ENCODE data around the gene FITM1. TPM values are rescaled to one million over a fixed set of nuclear protein-coding genes. Genes with fewer than 3 reads are reported as not detected.

The FITM1 gene
- total RNA-seq, 1 donor from 2014 or later, result 1.1 TPM

DNA sequence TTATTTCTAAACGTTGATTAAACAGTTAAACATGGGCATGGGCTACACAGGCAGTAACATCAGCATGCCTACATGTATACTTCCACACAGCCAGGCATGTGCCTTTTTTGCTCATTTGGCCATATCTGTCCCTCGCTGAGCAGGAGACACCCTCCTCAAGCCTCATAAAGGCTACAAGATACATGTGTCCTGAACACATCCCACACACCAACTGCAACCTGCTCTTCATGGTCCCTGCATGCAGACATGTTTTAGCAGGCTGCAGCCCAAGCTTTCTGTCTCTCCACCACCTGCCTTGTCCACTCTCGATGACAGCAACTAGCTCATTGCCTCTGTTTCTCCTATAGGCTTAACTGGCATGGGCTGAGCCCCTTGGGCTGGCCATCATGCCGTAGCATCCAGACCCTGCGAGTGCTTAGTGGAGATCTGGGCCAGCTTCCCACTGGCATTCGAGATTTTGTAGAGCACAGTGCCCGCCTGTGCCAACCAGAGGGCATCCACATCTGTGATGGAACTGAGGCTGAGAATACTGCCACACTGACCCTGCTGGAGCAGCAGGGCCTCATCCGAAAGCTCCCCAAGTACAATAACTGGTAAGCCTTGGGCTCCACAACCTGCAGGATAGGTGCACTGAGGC lies 33.8 kb upstream of the FITM1 start:
- intact Hi-C loops (cut with micrococcal nuclease), result no loop called here

DNA sequence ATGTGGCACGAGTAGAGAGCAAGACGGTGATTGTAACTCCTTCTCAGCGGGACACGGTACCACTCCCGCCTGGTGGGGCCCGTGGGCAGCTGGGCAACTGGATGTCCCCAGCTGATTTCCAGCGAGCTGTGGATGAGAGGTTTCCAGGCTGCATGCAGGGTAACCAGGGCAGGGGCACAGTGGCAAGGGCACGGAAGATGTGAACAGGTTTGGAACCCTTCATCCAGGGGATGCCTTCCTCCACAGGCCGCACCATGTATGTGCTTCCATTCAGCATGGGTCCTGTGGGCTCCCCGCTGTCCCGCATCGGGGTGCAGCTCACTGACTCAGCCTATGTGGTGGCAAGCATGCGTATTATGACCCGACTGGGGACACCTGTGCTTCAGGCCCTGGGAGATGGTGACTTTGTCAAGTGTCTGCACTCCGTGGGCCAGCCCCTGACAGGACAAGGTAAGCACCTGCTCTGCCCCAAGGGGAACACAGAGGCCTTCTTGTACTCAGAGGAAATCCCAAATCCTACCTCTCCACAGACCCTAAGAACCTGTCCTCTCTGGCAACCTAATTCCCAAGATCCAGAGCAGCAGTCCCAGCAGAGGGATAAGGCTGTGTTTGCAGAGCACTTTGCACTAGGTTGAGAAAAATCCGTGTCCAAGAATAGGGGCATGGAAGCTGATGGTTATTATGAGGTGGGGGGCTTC lies 32.1 kb upstream of the FITM1 start:
- intact Hi-C loops (cut with micrococcal nuclease), result no loop called here

DNA sequence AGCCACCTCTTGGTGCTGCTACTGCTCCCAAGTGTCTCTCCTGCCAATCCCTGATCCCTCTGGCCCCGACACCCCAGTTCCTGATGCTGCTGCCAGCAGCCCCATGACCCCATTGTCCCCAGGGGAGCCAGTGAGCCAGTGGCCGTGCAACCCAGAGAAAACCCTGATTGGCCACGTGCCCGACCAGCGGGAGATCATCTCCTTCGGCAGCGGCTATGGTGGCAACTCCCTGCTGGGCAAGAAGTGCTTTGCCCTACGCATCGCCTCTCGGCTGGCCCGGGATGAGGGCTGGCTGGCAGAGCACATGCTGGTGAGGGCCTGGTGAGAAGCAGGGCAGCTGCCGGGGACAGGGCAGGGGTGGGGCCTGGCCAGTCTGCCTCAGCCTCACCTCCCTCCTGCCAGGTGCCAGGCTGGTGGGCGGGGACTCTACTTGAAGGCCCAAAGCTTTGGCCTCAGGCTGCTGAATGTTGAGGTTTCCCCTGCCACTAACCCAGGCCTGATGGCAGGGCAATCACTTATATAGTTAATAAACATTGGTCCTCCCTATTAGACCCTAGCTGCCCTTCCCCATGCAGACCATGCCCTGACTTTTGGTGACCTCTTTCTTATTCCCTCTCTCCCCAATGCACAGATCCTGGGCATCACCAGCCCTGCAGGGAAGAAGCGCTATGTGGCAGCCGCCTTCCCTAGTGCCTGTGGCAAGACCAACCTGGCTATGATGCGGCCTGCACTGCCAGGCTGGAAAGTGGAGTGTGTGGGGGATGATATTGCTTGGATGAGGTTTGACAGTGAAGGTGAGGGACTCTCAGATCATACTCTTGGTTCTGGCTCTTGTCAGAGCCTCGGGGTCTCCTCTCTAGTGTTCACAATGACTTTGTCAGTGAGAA lies 31.3 kb upstream of the FITM1 start:
- intact Hi-C loops (cut with micrococcal nuclease), result no loop called here

DNA sequence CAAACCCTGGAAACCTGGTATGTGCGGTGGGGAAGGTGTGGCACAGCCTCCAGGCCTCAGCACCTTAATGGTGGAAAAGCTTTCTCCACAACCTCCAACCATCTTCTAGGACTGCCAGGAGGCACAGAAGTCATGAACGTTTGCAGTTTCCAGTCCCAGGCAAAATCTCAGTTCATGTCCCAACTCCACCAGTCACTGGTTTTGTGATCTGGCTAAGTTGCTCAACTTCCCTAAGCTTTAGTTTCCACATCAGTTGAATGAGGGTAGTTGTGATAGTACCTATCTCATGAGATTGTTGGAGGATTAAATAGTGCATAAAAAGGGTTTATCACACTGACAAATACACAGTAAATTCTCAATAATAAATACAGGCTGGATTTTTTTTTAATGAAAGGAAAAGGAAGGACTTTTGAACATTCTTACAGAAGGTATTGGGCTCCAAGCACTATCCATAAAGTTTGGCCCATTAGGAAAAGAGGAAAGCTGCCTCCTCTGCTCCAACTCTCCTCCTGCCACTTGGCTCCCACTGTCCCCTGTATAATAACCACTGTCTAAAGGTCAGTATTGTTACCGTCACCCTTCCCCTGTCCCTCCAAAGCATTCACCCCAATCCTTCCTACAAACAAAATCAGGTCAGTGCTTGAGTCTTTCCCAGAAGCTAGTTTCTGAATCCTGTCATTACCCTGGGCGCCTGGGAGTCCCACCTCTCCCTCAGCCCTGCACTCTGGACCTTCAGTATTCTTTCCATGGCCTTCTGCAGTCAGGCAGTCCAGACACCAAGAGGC lies 30.1 kb upstream of the FITM1 start:
- intact Hi-C loops (cut with micrococcal nuclease), result no loop called here

DNA sequence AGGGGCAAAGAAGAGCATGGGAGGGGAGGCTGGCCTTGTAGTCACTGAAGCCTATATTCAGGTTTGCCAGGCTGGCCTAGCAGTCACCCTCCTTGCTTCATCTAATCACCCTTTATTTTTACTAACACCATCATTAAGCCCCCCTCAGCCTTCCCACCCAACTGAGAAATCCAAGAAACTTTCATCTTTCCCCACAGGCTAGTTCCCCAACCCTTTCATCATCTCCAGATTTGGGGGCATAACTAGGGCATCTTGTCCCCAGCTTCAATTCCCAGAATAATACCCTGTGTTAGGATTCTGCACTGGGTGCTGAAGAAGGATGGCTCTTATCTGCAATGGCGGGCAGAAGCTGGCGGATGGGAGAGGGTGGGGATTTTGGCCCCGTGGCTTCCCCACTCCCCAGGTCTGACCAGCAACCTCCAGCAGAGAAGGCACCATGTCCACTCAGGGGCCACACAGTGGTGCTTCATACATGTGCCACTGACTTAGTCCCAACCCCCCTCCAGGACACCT lies 29.4 kb upstream of the FITM1 start:
- intact Hi-C loops (cut with micrococcal nuclease), result no loop called here

DNA sequence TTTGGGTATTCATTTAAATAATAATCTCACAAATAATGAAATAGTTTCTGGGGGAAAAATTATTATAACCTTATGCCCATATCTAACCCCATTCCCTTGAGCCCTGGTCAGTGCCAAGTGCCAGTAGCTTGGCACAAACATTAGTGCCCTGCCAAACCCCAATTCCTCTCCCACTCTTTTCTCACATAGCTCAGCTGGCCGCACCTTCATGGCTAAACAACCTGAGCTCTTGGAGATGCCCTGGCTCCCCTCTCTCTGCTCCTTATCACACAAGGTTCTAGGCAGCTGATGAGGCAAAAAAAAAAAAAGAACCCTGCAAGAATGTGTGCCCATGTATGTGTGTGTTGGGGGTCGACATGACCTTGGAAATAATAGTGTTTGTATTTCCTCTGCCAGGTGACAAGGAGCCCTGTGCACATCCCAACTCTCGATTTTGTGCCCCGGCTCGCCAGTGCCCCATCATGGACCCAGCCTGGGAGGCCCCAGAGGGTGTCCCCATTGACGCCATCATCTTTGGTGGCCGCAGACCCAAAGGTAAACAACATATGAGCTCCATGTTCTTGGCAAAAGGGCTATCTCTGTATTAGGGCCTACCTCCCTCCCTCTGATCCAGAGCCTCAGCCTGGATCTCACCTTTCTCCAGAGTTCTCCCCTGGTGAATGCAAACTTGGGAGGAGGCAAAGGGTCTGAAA lies 28.0 kb upstream of the FITM1 start:
- intact Hi-C loops (cut with micrococcal nuclease), result no loop called here

DNA sequence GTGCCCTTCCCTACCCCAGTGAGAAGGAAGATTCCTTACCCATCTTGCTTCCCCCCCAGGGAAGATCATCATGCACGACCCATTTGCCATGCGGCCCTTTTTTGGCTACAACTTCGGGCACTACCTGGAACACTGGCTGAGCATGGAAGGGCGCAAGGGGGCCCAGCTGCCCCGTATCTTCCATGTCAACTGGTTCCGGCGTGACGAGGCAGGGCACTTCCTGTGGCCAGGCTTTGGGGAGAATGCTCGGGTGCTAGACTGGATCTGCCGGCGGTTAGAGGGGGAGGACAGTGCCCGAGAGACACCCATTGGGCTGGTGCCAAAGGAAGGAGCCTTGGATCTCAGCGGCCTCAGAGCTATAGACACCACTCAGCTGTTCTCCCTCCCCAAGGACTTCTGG lies 27.0 kb upstream of the FITM1 start:
- intact Hi-C loops (cut with micrococcal nuclease), result no loop called here

DNA sequence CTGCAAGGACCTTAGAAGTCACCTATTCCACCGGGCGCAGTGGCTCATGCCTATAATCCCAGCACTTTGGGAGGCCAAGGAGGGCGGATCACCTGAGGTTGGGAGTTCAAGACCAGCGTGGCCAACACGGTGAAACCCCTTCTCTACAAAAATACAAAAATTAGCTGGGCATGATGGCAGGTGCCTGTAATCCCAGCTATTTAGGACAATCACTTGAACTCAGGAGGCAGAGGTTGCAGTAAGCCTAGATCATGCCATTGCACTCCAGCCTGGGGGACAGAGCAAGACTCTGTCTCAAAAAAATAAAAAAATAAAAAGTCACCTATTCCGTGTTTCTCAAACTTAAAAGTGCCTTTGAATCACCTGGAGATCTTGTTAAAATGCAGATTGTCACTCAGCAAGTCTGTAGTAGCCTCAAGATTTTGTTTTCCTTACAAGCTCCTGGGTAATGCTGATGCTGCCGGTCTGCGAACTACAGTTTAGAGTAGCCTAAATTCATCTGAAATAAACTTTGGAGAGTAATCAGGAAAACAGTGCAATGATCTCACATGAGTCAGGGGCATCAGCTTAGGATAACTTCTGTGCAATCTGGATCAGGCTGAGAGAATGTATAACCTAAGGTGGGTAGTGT lies 24.7 kb upstream of the FITM1 start:
- intact Hi-C loops (cut with micrococcal nuclease), result loop anchor here (5.0 kb wide), 1 partner anchor 378 kb away; no protein-coding TSS in a partner anchor

DNA sequence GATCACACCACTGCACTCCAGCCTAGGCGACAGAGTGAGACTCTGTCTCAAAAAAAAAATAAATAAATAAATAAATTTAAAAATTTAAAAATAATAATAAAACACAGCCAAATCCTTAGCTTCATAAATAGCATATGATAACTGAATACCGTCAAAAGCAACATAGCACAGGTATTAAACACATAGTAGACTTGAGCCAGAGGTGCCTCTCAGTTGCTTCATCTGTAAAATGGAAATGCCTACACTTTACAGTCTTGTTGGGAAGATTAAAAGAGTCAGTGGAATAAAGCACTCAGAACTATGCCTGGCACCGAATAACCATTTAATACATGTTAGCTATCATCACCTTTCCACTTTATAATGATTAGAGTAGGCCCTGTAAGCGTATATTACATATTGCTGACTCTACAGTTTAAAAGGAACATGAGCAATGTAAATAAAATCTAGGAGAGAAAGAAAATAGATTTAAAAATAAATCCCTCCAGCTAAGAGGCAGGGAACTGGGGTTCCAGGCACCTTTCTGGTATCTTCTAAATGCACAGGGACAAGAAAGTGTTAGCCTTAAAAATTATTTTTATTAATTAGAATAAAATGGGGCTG lies 23.7 kb upstream of the FITM1 start:
- intact Hi-C loops (cut with micrococcal nuclease), result loop anchor here (5.0 kb wide), 1 partner anchor 379 kb away; no protein-coding TSS in a partner anchor

DNA sequence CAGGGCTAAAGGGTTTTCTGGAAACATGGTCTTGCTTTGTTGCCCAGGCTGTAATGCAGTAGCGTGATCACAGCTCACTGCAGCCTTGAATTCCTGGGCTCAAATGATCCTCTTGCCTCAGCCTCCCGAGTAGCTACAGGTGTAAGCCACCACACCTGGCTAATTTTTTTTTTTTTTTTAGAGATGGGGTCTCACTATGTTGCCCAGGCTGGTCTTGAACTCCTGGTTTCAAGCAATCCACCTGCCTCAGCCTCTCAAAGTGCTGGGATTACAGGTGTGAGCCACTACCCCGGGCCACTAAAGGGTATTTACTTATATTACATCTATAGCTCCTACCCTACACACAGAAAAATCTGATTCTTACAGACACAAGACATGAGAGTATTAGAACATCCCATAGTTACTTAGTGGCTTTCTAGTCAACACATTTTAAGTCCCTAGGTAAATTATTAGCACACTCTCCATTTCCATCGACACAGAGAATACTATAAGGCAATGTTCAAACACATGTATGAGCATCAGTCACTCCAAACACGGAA lies 22.1 kb upstream of the FITM1 start:
- intact Hi-C loops (cut with micrococcal nuclease), result loop anchor here (1.0 to 5.0 kb wide), 8 partner anchors 14 to 442 kb away; partner anchors contain the start of gene PCK2

DNA sequence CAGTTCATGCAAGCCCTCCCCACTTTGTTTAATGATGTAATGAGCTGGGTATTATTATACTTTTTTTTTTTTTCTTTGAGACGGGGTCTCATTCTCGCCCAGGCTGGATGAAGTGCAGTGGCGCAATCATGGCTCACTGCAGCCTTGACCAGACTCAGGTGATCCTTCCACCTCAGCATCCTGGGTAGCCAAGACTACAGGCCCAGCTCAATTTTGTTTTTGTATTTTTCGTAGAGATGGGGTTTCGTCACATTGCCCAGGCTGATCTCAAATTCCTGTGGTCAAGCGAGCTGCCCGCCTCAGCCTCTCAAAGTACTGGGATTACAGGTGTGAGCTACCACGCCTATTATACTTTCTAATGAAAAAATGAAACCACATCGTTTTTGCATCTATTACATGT lies 20.4 kb upstream of the FITM1 start:
- intact Hi-C loops (cut with micrococcal nuclease), result loop anchor here (10.0 kb wide), 1 partner anchor 565 kb away; no protein-coding TSS in a partner anchor

DNA sequence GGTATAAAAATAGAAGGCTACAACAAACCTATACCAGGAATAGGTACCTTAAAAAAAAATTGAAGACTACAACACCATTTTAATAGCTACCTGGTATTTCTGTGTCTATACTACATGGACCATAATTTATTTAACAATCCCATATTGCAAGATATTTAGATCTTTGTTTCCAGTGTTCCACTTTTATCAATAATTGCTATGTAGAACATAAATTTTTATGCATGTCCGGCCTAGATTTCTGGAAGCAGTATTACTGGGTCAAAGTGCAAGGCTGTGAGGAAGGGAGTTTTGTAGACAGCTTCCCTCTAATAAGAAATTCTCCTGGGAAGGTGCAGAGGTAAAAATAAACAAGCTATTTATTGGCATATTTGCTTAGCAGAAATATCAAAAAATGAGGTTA lies 19.9 kb upstream of the FITM1 start:
- intact Hi-C loops (cut with micrococcal nuclease), result loop anchor here (10.0 kb wide), 1 partner anchor 564 kb away; no protein-coding TSS in a partner anchor

DNA sequence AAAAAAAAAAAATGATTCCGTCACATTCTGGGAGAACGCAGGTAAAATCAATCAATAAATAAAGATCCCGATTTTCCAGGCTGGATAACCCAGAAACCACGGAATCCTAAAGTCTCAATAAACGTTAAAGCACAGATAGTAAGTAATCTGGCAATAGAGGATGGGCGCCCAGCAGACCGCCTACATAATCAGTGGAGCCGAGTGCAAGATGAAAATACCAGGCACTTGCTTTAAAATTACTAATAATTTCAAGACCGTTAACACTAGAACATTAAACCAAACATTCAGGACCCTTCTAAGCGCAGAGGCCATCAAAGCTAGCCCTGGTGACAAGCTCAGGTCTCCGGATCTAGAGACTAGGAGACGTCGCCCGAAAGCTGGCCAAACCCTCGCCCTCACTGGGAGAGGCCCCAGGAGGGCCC lies 17.1 kb upstream of the FITM1 start:
- intact Hi-C loops (cut with micrococcal nuclease), result loop anchor here (10.0 kb wide), 1 partner anchor 561 kb away; no protein-coding TSS in a partner anchor

DNA sequence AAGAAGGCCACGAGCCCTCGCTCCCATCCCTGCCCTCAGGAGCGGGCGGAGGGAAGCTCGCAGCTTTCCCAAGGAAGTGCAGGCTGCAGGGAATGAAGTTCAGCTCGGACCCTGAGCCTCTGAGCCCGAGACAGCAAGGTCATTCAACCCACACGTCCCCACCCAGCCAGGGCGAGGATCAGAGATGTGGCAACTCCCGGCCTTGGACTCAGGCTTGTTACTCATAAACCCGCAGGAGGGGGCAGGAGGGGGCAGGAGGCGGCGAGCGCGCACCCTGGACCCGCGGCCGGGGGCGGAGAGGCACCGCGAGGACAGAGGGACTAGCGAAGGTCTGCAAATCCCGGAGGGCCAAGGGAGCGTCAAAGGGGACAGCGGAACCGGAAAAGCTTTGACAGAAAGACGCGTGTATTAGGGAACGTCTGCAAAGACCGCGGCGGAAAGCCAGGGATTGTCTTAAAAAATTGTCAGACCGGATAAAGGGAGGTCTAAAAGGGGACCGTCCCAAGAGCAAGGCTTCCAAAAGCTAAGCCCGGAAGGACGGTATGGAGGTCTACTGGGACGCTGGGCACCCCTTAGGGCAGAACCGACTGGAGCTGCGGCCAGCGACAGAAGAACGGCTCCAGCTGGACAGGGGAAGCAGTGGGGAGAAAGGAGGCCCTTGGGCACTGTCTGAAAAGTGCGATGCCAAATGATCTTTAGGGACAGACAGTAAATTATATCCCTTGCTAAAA lies 16.5 kb upstream of the FITM1 start:
- intact Hi-C loops (cut with micrococcal nuclease), result loop anchor here (1.0 to 10.0 kb wide), 19 partner anchors 20 to 1185 kb away; partner anchors contain the start of genes ACIN1, C14orf119, CARMIL3 and CHMP4A

DNA sequence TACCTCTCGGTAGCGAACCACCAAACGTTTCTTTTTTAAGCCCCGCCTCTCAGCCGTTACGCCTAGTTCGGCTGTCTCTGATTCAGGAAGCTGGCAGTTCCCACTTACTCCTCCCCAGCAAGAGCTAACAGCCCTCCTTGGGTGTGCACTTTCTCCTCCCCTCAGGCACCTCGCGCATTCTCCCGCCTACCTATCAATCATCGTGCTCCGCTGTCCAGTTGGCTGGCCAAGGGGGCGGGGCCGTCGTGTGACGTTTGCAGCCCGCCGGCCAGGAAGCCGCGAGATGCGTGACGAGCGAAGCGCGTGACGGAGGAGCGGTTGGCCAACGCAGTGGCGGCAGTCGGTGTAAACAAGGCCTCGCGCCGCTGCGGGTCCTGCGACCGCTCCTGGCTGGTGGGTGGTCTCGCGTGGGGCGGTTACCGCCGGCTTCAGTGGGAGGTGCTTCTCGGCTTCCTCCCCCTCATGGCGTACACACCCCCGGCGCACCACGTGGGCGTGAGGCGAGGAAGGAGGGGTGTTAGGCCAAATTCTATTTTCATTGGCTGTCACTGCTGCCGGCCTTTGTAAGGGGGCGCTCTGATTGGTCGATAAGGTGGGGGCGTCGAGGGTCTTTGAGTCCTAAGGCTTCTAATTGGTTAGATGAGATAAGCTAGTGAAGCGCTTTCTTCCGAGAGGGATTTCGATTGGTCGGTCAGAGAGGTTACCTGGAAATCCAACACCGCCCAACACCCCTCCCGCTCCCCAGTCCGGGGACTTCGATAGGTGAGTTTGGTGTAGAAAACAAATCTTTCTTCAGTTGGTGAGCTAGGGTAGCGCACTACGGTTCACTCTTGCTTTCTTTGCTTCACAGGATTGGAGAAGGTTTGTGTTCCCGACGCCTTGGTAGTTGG lies 15.7 kb upstream of the FITM1 start, which contains the start of the genes DCAF11 and NRL:
Gene DCAF11, plus strand, starts transcription at position 246 of the 890 bp plus-strand sequence. CDS start 818 bp downstream, outside the sequence.
Gene NRL, minus strand, starts transcription at position 418 of the 890 bp plus-strand sequence. CDS start 32,101 bp downstream, outside the sequence.
- intact Hi-C loops (cut with micrococcal nuclease), result loop anchor here (1.0 to 10.0 kb wide), 24 partner anchors 20 to 1185 kb away; partner anchors contain the start of genes ACIN1, C14orf119, CARMIL3 and CHMP4A

DNA sequence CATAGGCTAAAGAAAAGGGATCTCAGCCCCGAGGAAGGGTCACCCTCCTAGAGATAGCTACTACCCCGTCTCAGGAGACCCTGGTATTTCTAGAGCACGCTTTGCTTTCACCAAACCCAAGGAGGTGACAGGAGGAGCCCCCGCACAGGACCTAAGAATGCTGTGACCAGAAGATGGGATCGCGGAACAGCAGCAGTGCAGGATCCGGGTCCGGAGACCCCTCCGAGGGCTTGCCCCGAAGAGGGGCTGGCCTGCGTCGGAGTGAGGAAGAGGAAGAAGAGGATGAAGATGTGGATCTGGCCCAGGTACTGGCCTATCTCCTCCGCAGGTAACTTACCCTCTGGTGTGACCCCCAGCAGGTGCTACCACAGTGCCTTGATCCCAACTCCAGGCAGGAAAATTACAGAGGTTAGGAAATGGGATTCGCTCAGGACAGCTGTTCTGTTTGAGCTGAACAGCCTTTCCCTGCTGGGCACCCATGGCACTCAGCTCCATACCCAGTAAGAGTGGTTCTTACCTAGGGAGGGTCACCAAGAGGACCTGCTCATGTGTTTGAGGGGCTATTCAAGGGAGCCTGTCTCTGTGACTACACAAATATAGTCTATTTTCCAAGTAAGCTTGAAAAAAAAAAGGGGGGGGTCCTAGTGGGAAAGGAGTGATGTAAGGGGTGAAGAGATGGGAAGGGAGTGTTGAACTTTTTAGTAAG lies 14.9 kb upstream of the FITM1 start:
- intact Hi-C loops (cut with micrococcal nuclease), result loop anchor here (1.0 to 10.0 kb wide), 6 partner anchors 46 to 814 kb away; partner anchors contain the start of genes DHRS1, IRF9, LTB4R and LTB4R2

Data from T-helper 1 cell treated with Interleukin-12 subunit alpha and Interleukin-12 subunit beta and Interleukin-4 antibody, amounts not matched to agents 30 ng/mL and 1 ng/mL, for 36 hours (primary cell).